Sigmoid colon (tissue), 4 donors: ENCODE results near the gene TTC19.
A peak's percentile ranks its signal among the peaks of the same experiment; 100 is the strongest.

Source experiments
- POLR2A ChIP-seq, 2 donors: fragments of 450-650 bp; IDR thresholded peaks; one replicate each; pipeline ENCODE4 v1.6.1; 2016; ENCODE audit warnings: antibody characterized with exemption in 2 of 2, mild to moderate bottlenecking in 2 of 2, moderate library complexity in 2 of 2
- POLR2AphosphoS5 ChIP-seq, 4 donors: sonication (generic); formaldehyde crosslinking; IDR thresholded peaks; one replicate each; pipeline ENCODE4 v1.6.1; 2017; ENCODE audit warnings: antibody characterized with exemption in 4 of 4
- TF ChIP-seq, protein P1 (sequence below), 4 experiments: fragments of 450-650 bp in 3 of 4; fragments of 200-600 bp in 1 of 4; IDR thresholded peaks; one replicate each; pipeline ENCODE4 v1.5.1; 2016 to 2019; ENCODE audit warnings: antibody characterized with exemption in 4 of 4, mild to moderate bottlenecking in 3 of 4, moderate library complexity in 2 of 4

DNA sequence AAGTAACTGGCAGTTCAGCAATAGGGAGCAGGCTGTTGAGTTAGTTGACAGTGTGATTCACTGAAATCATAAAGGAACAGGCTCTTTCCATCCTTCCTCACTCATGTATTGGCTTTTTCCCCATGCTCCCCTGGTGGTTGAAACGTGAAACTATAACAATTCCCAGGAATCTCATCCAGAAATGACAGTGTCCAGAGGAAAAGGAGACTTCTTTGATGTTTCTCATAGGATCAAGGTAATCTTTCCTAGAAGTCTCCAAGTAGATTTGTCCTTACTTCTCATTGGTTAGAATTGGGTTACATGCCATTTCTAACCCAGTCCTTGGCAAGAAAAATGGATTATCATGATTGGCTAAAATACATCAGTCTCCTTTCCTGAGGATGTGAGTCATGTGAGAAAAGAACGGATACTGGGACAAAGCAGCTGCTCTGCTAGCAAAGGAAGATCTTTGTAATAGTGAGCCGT, 14.4 kb downstream of the TTC19 start:
- TF ChIP-seq POLR2A (IDR thresholded peaks at IDR 0.05) (no peak), POLR2AphosphoS5 (IDR thresholded peaks at IDR 0.05) (peak in 1 of 4 donors; percentile 19)
- TF ChIP-seq, protein P1, sequence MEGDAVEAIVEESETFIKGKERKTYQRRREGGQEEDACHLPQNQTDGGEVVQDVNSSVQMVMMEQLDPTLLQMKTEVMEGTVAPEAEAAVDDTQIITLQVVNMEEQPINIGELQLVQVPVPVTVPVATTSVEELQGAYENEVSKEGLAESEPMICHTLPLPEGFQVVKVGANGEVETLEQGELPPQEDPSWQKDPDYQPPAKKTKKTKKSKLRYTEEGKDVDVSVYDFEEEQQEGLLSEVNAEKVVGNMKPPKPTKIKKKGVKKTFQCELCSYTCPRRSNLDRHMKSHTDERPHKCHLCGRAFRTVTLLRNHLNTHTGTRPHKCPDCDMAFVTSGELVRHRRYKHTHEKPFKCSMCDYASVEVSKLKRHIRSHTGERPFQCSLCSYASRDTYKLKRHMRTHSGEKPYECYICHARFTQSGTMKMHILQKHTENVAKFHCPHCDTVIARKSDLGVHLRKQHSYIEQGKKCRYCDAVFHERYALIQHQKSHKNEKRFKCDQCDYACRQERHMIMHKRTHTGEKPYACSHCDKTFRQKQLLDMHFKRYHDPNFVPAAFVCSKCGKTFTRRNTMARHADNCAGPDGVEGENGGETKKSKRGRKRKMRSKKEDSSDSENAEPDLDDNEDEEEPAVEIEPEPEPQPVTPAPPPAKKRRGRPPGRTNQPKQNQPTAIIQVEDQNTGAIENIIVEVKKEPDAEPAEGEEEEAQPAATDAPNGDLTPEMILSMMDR (IDR thresholded peaks at IDR 0.05) = peak in 2 of 4 experiments; percentile 40 to 46
